Mucosa of descending colon (tissue), 3 donors: ENCODE results near the gene LCN15. TPM values are rescaled to one million over a fixed set of nuclear protein-coding genes. Genes with fewer than 3 reads are reported as not detected.
A peak's percentile ranks its signal among the peaks of the same experiment; 100 is the strongest.
"Not testable (repeated sequence)": the region's sequence is repeated elsewhere in the genome, so short reads cannot be mapped to it uniquely, and the experiment has no call there.

Experiments used
- ATAC-seq: fragments of 200-7000 bp; cut with Tn5 transposase; one replicate; pipeline ENCODE4 v1.9.1; 2020; ENCODE audit warnings: mild to moderate bottlenecking, moderate library complexity
- DNase-seq, 3 donors: peaks; one replicate each; pipeline ENCODE4 v3.0.0-alpha.2; 2020
- H3K36me3 ChIP-seq: fragments of 200-600 bp; one replicate; pipeline ENCODE4 v1.8.0; 2021; ENCODE audit warnings: low read depth, mild to moderate bottlenecking
- H3K4me1 ChIP-seq: fragments of 200-600 bp; one replicate; pipeline ENCODE4 v1.8.0; 2021; ENCODE audit warnings: low read depth, mild to moderate bottlenecking
- H3K4me3 ChIP-seq: fragments of 200-600 bp; one replicate; pipeline ENCODE4 v1.8.0; 2021; ENCODE audit warnings: mild to moderate bottlenecking
- H3K9me3 ChIP-seq: fragments of 200-600 bp; one replicate; pipeline ENCODE4 v1.8.0; 2021; ENCODE audit warnings: mild to moderate bottlenecking
- intact Hi-C, 2 donors: fragments of 100-400 bp; cut with DNase I in 1 of 2; cut with micrococcal nuclease in 1 of 2; formaldehyde crosslinking; loops; one replicate each; pipeline versions ENCODE4 v1.11.0 to v1.11.1; 2022; cut with DNase I, micrococcal nuclease
- total RNA-seq, 3 donors: library from RNA; stranded (reverse); fragmentation: NEBNext Ultra II Directional in 2 of 3; extraction: Animal tissue kit (Norgen Biotek cat#: 25700) in 2 of 3; gene quantifications; one replicate each; pipeline versions ENCODE4 v1.2.1 to v1.2.4, GENCODE V29; 2021 to 2023
- TF ChIP-seq, protein P1 (sequence below): fragments of 200-600 bp; IDR thresholded peaks from one replicate; pipeline ENCODE4 v1.8.0; 2022; ENCODE audit warnings: antibody characterized with exemption, mild to moderate bottlenecking
- donor health status: DM: no; HTN: no; CAD: no; lungs with moderate emphysema.
- donor health status: DM: no; HTN: no; CAD: no.
- donor health status: DM: no; HTN: yes; CAD: no.

Gene LCN15
- total RNA-seq, 3 donors from 2014 or later: 1.6 to 17.2 (median 3.7) TPM

DNA sequence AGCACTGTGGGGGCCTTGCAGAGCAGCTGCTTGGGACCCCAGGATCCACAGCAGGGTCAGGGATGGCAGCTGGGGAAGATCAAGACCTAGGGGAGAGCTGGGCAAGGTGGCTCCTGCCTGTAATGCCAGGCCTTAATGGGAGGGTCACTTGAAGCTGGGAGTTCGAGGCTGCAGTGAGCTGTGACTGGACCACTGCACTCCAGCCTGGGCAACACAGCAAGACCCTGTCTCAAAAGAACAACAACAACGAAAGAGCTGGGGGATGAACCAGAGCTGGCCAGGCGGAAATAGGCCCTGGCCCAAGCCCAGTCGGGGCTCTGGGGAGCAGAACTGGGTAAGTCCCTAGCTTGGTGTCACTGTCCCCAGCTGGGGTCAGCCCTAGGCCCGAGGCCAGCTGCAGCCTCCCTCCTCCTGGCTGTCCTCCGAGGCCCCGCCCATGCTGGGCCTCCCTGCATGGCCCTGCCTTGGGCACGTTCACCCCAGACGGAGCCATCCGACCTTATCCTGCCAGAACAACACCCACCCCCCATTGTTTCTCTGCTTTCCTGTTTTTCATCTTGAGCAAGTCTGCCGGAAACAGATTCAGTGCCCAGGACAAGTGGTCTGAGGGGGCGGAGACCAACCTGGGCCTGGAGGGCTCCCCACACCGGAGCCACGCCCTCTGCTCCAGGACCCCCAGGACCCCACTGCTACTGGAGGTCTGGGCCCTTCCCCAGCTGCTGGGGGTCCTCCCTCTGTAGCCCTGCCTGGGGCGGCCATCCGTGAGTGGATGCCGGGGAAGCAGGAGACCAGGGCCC lies 50.0 kb downstream of the LCN15 start:
- no peak overlapping the region for H3K4me3 ChIP-seq
- ATAC-seq: no peak
- H3K36me3 ChIP-seq: no peaks in the 10 kb centered on the region
- DNase-seq: no peak
- TF ChIP-seq, protein P1, sequence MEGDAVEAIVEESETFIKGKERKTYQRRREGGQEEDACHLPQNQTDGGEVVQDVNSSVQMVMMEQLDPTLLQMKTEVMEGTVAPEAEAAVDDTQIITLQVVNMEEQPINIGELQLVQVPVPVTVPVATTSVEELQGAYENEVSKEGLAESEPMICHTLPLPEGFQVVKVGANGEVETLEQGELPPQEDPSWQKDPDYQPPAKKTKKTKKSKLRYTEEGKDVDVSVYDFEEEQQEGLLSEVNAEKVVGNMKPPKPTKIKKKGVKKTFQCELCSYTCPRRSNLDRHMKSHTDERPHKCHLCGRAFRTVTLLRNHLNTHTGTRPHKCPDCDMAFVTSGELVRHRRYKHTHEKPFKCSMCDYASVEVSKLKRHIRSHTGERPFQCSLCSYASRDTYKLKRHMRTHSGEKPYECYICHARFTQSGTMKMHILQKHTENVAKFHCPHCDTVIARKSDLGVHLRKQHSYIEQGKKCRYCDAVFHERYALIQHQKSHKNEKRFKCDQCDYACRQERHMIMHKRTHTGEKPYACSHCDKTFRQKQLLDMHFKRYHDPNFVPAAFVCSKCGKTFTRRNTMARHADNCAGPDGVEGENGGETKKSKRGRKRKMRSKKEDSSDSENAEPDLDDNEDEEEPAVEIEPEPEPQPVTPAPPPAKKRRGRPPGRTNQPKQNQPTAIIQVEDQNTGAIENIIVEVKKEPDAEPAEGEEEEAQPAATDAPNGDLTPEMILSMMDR: no peak
- H3K4me1 ChIP-seq: peaks cover 11% of the 10 kb centered on the region
- no peaks in the 10 kb centered on the region for H3K9me3 ChIP-seq
- intact Hi-C loops: no loop called here

DNA sequence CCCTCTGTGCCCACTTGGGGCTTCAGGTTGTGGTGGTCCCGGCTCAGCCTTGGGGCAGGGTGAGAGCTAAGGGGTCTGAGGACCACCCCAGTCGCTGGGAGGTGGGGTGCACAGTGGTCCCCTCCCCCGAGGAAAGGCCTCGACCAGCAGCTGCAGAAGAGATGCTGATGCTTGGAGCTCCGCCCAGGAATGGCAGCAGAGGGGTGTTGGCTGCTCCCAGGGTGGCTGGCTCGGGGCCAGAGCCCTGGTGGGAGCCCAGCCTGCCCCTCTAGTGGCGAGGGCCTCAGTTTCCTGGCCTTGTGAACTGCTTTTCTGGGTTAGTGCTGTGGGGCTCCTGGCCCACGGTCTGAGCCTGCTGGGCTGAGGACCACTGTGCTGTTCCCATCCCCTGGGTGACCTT lies 50.8 kb downstream of the LCN15 start:
- TF ChIP-seq, protein P1: no peak
- Histone ChIP-seq H3K9me3 (no peaks in the 10 kb centered on the region), H3K4me1 (peaks cover 6% of the 10 kb centered on the region), H3K36me3 (no peaks in the 10 kb centered on the region), H3K4me3 (no peak overlapping the region)
- ATAC-seq (no peak), DNase-seq (no peak)
- intact Hi-C loops: no loop called here

DNA sequence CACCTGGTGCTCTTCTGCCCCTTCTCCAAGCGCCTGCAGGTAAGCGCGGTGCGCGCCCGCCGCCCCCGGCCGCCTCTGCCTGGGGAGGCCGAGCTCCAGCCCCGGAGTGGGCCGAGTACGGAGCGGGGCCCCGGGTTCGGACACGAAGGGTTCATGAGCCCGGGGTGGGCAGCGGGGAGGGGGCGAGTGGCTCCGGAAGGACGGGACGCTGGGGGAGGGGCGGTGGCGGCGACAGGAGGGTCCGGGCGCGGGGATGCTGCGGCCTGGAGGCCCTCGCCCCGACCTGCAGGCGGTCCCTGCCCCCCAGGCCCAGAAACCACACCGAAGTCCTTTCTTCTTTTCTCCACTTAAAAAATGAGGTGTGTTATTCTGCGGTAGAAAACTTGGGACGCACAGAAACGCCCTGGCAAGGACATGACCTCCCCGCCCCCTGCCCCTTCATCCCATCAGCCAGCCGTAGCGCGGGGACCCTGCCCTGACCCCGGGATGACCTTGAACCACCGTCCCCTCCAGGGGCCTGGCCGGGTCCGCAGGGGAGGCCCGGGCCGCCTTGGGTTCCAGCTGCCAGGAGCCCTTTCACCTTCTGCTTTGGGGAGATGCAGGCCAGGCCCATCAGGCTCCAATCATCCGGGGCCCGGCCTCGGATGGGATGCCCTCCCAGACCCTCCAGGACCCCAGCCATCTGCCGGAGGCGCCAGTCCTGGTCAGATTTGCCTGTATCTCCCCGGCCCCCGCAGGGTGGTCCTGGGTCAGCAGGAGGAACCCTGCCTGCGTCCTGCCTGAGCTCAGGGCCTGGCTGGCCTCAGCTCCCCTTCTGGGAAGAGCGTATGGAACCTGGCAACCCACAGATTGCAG lies 51.4 kb downstream of the LCN15 start:
- Histone ChIP-seq H3K4me1 (peaks cover 6% of the 10 kb centered on the region), H3K36me3 (no peaks in the 10 kb centered on the region), H3K4me3 (no peak overlapping the region), H3K9me3 (no peaks in the 10 kb centered on the region)
- no peak for DNase-seq
- peak; percentile 6 for ATAC-seq
- intact Hi-C loops: no loop called here
- TF ChIP-seq, protein P1: no peak

- DNase-seq (no peak), ATAC-seq (no peak)
- peaks cover 6% of the 10 kb centered on the region for H3K4me1 ChIP-seq
- intact Hi-C loops: no loop called here
- H3K36me3 ChIP-seq: no peaks in the 10 kb centered on the region
- H3K9me3 ChIP-seq: no peaks in the 10 kb centered on the region
- TF ChIP-seq, protein P1: no peak
- H3K4me3 ChIP-seq: no peak within 1 kb of the TSS
Measured at GRCh38 chr9:136711751-136712689, 52.3 kb downstream of the LCN15 start, which contains the start of gene DIPK1B. TSS of gene DIPK1B (plus strand) at chr9:136712572. CDS start at chr9:136712666, 94 bp downstream.

GRCh38 chr9:136711219-136711648 lies 53.1 kb downstream of the LCN15 start:
- H3K4me3 ChIP-seq, DNase-seq, ATAC-seq, H3K9me3 ChIP-seq, intact Hi-C loops, H3K36me3 ChIP-seq, H3K4me1 ChIP-seq: not testable (repeated sequence)
